ENCODE results near the gene DYSF. TPM values are rescaled to one million over a fixed set of nuclear protein-coding genes. Genes with fewer than 3 reads are reported as not detected.

The DYSF gene
- polyA plus RNA-seq, 4 donors, result 9.9 to 18.5 (median 17.1) TPM

- DNase-seq (ENCODE audit: low read depth in 4 of 4, low spot score in 3 of 4), result no peak
These were observed 231.1 kb downstream of the DYSF start for GRCh38 chr2:71684226-71685072.

GRCh38 chr2:71685073-71685848, 231.9 kb downstream of the DYSF start:
- DNase-seq (ENCODE audit: low read depth in 4 of 4, low spot score in 3 of 4), result no peak

GRCh38 chr2:71685941-71686611, 232.7 kb downstream of the DYSF start:
- no peak for DNase-seq (ENCODE audit: low read depth in 4 of 4, low spot score in 3 of 4)

GRCh38 chr2:71686781-71687180, 233.4 kb downstream of the DYSF start:
- no peak for DNase-seq (ENCODE audit: low read depth in 4 of 4, low spot score in 3 of 4)

- no peak for DNase-seq (ENCODE audit: low read depth in 4 of 4, low spot score in 3 of 4)
These were observed 234.1 kb downstream of the DYSF start for GRCh38 chr2:71687412-71687811.

- DNase-seq (ENCODE audit: low read depth in 4 of 4, low spot score in 3 of 4), result no peak
These were observed 235.2 kb downstream of the DYSF start for GRCh38 chr2:71688530-71688929.

- DNase-seq (ENCODE audit: low read depth in 4 of 4, low spot score in 3 of 4), result no peak
These were observed 236.0 kb downstream of the DYSF start for GRCh38 chr2:71689393-71689792.

GRCh38 chr2:71689968-71690834, 236.8 kb downstream of the DYSF start:
- no peak for DNase-seq (ENCODE audit: low read depth in 4 of 4, low spot score in 3 of 4)

- DNase-seq (ENCODE audit: low read depth in 4 of 4, low spot score in 3 of 4), result no peak
These were observed 237.6 kb downstream of the DYSF start for GRCh38 chr2:71690876-71691475.

- no peak for DNase-seq (ENCODE audit: low read depth in 4 of 4, low spot score in 3 of 4)
These were observed 238.5 kb downstream of the DYSF start for GRCh38 chr2:71691747-71692441.

- no peak for DNase-seq (ENCODE audit: low read depth in 4 of 4, low spot score in 3 of 4)
These were observed 239.4 kb downstream of the DYSF start for GRCh38 chr2:71692621-71693277.

GRCh38 chr2:71693286-71694270, 240.2 kb downstream of the DYSF start:
- DNase-seq (ENCODE audit: low read depth in 4 of 4, low spot score in 3 of 4), result no peak

GRCh38 chr2:71694501-71695234, 241.3 kb downstream of the DYSF start:
- DNase-seq (ENCODE audit: low read depth in 4 of 4, low spot score in 3 of 4), result no peak

GRCh38 chr2:71695235-71696120, 242.1 kb downstream of the DYSF start:
- no peak for DNase-seq (ENCODE audit: low read depth in 4 of 4, low spot score in 3 of 4)

GRCh38 chr2:71696381-71696780, 243.0 kb downstream of the DYSF start:
- DNase-seq (ENCODE audit: low read depth in 4 of 4, low spot score in 3 of 4), result no peak
